HepG2 (cell line): Measurements from ENCODE around the gene TBC1D14. TPM values are rescaled to one million over a fixed set of nuclear protein-coding genes. Genes with fewer than 3 reads are reported as not detected.
A peak's percentile ranks its signal among the peaks of the same experiment; 100 is the strongest.

Experiments used
- ATAC-seq: fragments of 200-7000 bp; cut with Tn5 transposase; 3 replicates; pipeline ENCODE4 v1.9.1; 2020; ENCODE audit warnings: mild to moderate bottlenecking, moderate library complexity
- BruUV-seq: library from RNA; stranded (reverse); fragments of 400-500 nt; replicated peaks from 2 replicates; lab custom pipeline; 2021; lab: Mats Ljungman, UMichigan
- CTCF ChIA-PET: fragments of 300-600 bp; formaldehyde crosslinking; extraction: SDS; loops from one replicate; lab custom pipeline; 2021; ENCODE audit warnings: low total read pairs, inconsistent platforms, low intra/inter-chr PET ratio; lab: Yijun Ruan, JAX
- POLR2A ChIA-PET: fragments of 350-600 bp; sonication (Branson Sonifier 250); formaldehyde crosslinking; loops from one replicate; lab custom pipeline; 2020; ENCODE audit warnings: antibody characterized with exemption, inconsistent platforms; lab: Yijun Ruan, JAX
- DNase-seq: peaks from one replicate; pipeline ENCODE4 v3.0.0-alpha.2; 2015; ENCODE audit warnings: low spot score
- FAIRE-seq: peaks from 3 replicates; lab custom pipeline; 2011; peaks lifted over from hg19 to GRCh38; lab: Jason Lieb, UNC
- H2AFZ ChIP-seq: one replicate; pipeline ENCODE4 v1.6.1; 2011; ENCODE audit warnings: low read length, inconsistent platforms
- H3K27ac ChIP-seq: fragments of 300-600 bp; 3 replicates; pipeline ENCODE4 v1.8.0; 2011; ENCODE audit warnings: mixed run types, mild to moderate bottlenecking, mixed read lengths, low read length, inconsistent platforms; ENCODE audit not compliant: insufficient read depth; ENCODE audit errors: extremely low read length
- H3K27me3 ChIP-seq, 2 experiments: fragments of 200-600 bp in 1 of 2; 2 replicates in 1 of 2; 3 replicates in 1 of 2; pipeline versions ENCODE4 v1.6.0 to v1.8.0; 2011; ENCODE audit warnings: low read length in 2 of 2, mild to moderate bottlenecking in 2 of 2, moderate library complexity in 2 of 2, inconsistent platforms in 1 of 2; ENCODE audit not compliant: insufficient read depth in 2 of 2, control insufficient read depth in 1 of 2
- H3K36me3 ChIP-seq, 2 experiments: fragments of 200-600 bp in 1 of 2; replicated peaks in 1 of 2; 2 replicates in 1 of 2; 3 replicates in 1 of 2; pipeline versions ENCODE4 v1.5.1 to v1.8.0; 2011; ENCODE audit warnings: low read length in 2 of 2, inconsistent platforms in 1 of 2; ENCODE audit not compliant: insufficient read depth in 2 of 2, control insufficient read depth in 1 of 2
- H3K4me1 ChIP-seq: 2 replicates; pipeline ENCODE4 v1.5.1; 2012; ENCODE audit warnings: low read length, inconsistent platforms; ENCODE audit not compliant: insufficient read depth
- H3K4me2 ChIP-seq: 2 replicates; pipeline ENCODE4 v1.6.0; 2011; ENCODE audit warnings: low read depth, low read length, inconsistent platforms
- H3K4me3 ChIP-seq, 3 experiments: fragments of 200-600 bp in 1 of 3; sonication (generic), shearing (Covaris generic) in 1 of 3; replicated peaks in 1 of 3; 2 replicates each; pipeline ENCODE4 v1.5.1; 2011 to 2016; ENCODE audit warnings: low read length in 3 of 3, inconsistent platforms in 2 of 3, low read depth in 2 of 3, mild to moderate bottlenecking in 2 of 3, control low read depth in 1 of 3, mixed read lengths in 1 of 3; ENCODE audit not compliant: insufficient read depth in 1 of 3
- H3K79me2 ChIP-seq: one replicate; pipeline ENCODE4 v1.6.1; 2011; ENCODE audit warnings: low read length, inconsistent platforms; ENCODE audit not compliant: insufficient read depth
- H3K9ac ChIP-seq: 2 replicates; pipeline ENCODE4 v1.6.0; 2011; ENCODE audit warnings: mild to moderate bottlenecking, low read depth, low read length, inconsistent platforms; ENCODE audit not compliant: insufficient read depth
- H3K9me3 ChIP-seq: 2 replicates; pipeline ENCODE4 v1.5.1; 2012; ENCODE audit warnings: mild to moderate bottlenecking, low read length
- H4K20me1 ChIP-seq: 2 replicates; pipeline ENCODE4 v1.6.0; 2011; ENCODE audit warnings: inconsistent platforms, mild to moderate bottlenecking, low read length, moderate library complexity; ENCODE audit not compliant: insufficient read depth
- ATF7 ChIP-seq, 2 experiments: fragments of 450-650 bp in 1 of 2; sonication (generic) in 1 of 2; formaldehyde crosslinking in 1 of 2; IDR thresholded peaks; 2 replicates each; pipeline versions ENCODE4 v1.4.0 to v1.6.1; 2016 to 2020; ENCODE audit warnings: antibody characterized with exemption in 1 of 2, mild to moderate bottlenecking in 1 of 2, missing genetic modification reagents in 1 of 2
- CEBPB ChIP-seq: IDR thresholded peaks from 2 replicates; pipeline ENCODE4 v1.6.1; 2011; ENCODE audit warnings: low read depth, low read length, improper control_type of control experiment, borderline replicate concordance
- CEBPG ChIP-seq: IDR thresholded peaks from 2 replicates; pipeline ENCODE4 v1.6.1; 2016
- ZMYM3 ChIP-seq: sonication (generic); formaldehyde crosslinking; IDR thresholded peaks from 2 replicates; pipeline ENCODE4 v1.5.1; 2020; ENCODE audit warnings: mild to moderate bottlenecking, missing genetic modification reagents
- ZNF121 ChIP-seq: sonication (generic); formaldehyde crosslinking; IDR thresholded peaks from 2 replicates; pipeline ENCODE4 v1.5.0; 2020; ENCODE audit warnings: mild to moderate bottlenecking, missing genetic modification reagents
- ZNF207 ChIP-seq: fragments of 450-650 bp; IDR thresholded peaks from 2 replicates; pipeline ENCODE4 v1.6.1; 2016; ENCODE audit warnings: antibody characterized with exemption, borderline replicate concordance
- ZNF460 ChIP-seq: sonication (generic); formaldehyde crosslinking; IDR thresholded peaks from 2 replicates; pipeline ENCODE4 v1.5.1; 2020; ENCODE audit warnings: missing genetic modification reagents, mild to moderate bottlenecking, borderline replicate concordance
- WGBS: methylation state at CpG from one replicate; pipeline ENCODE4 v1.1.6; 2017; ENCODE audit warnings: low lambda C conversion rate; 5-methylcytosine and 5-hydroxymethylcytosine counted together
- in situ Hi-C: cut with HindIII; loops from 2 replicates; pipeline ENCODE4 v1.10.0; 2017; ENCODE audit warnings: low pct_unique_long_range_greater_than_20kb; ENCODE audit not compliant: extremely low pct_ligation_motif_present
- intact Hi-C: fragments of 100-400 bp; cut with micrococcal nuclease; formaldehyde crosslinking; loops from one replicate; pipeline ENCODE4 v1.10.0; 2022; ENCODE audit not compliant: unreplicated experiment
- polyA plus RNA-seq, 8 experiments: library from polyadenylated mRNA; depleted of rRNA in 3 of 8; stranded (reverse) in 7 of 8; unstranded in 1 of 8; fragments of >200 nt; fragmentation: Illumina TruSeq in 4 of 8; extraction: Trizol in 4 of 8; gene quantifications; 2 replicates each; pipeline versions ENCODE4 v1.2.1 to v1.2.3, GENCODE V29; 2011 to 2016; ENCODE audit warnings: low read depth in 4 of 8, missing spikeins in 1 of 8, mixed read lengths in 1 of 8; ENCODE audit not compliant: insufficient read depth in 1 of 8
- total RNA-seq, 5 experiments: library from RNA; depleted of rRNA; stranded (reverse); fragments of >200 nt; fragmentation: Illumina TruSeq; extraction: Trizol; gene quantifications; 2 replicates each; pipeline ENCODE4 v1.2.3, GENCODE V29; 2016; ENCODE audit warnings: low read depth in 1 of 5
- TF ChIP-seq, protein P1 (sequence below): IDR thresholded peaks from 2 replicates; pipeline ENCODE4 v1.4.0; 2020; ENCODE audit warnings: mild to moderate bottlenecking, missing genetic modification reagents

TBC1D14 gene
- total and polyA plus RNA-seq, 2 of the 13 experiments (the other 11 are each of a cell fraction or from before 2014, with no cell fraction given) = 29.5 to 46.5 TPM

DNA sequence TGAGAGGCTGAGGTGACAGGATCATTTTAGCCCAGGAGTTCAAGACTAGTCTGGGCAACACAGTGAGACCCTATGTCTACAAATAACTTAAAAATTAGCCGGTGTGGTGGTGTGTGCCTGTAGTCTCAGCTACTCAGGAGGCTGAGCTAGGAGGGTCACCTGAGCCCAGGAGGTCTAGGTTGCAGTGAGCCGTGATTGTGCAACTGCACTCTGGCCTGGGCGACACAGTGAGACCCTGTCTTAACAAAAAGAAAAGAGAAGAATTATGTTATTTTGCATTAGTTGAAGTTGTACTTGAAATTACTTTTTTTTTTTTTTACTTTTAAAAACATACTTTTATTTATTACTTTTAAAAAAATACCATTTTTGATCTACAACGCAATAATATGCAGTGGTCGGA lies 111.7 kb downstream of the TBC1D14 start:
- H4K20me1 ChIP-seq = no peaks in the 10 kb centered on the region
- BruUV-seq = no TSS peak
- H3K27me3 ChIP-seq = no peaks in the 10 kb centered on the region
- H3K4me2 ChIP-seq = no peak overlapping the region; the same call in 1 of the 2 replicates
- WGBS = 64% methylated on average over 5 of the region's 5 CpGs
- H2AFZ ChIP-seq = no peak overlapping the region
- no peaks in the 10 kb centered on the region for H3K9me3 ChIP-seq
- in situ Hi-C loops = no loop called here
- peaks cover 22% of the 10 kb centered on the region for H3K4me1 ChIP-seq
- H3K27ac ChIP-seq = no peak overlapping the region
- ATAC-seq = no peak
- TF ChIP-seq CEBPB = peak; percentile 70; the same call in 1 of the 2 replicates
- TF ChIP-seq, protein P1, sequence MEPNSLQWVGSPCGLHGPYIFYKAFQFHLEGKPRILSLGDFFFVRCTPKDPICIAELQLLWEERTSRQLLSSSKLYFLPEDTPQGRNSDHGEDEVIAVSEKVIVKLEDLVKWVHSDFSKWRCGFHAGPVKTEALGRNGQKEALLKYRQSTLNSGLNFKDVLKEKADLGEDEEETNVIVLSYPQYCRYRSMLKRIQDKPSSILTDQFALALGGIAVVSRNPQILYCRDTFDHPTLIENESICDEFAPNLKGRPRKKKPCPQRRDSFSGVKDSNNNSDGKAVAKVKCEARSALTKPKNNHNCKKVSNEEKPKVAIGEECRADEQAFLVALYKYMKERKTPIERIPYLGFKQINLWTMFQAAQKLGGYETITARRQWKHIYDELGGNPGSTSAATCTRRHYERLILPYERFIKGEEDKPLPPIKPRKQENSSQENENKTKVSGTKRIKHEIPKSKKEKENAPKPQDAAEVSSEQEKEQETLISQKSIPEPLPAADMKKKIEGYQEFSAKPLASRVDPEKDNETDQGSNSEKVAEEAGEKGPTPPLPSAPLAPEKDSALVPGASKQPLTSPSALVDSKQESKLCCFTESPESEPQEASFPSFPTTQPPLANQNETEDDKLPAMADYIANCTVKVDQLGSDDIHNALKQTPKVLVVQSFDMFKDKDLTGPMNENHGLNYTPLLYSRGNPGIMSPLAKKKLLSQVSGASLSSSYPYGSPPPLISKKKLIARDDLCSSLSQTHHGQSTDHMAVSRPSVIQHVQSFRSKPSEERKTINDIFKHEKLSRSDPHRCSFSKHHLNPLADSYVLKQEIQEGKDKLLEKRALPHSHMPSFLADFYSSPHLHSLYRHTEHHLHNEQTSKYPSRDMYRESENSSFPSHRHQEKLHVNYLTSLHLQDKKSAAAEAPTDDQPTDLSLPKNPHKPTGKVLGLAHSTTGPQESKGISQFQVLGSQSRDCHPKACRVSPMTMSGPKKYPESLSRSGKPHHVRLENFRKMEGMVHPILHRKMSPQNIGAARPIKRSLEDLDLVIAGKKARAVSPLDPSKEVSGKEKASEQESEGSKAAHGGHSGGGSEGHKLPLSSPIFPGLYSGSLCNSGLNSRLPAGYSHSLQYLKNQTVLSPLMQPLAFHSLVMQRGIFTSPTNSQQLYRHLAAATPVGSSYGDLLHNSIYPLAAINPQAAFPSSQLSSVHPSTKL (CRISPR knock-in tag) = no peak
- TF ChIP-seq ZNF121 = peak; percentile 94
- TF ChIP-seq ZNF460 = peak; percentile 49; the same call in 1 of the 2 replicates
- TF ChIP-seq ZMYM3 (CRISPR knock-in tag) = peak; percentile 15; the same call in 1 of the 2 replicates
- no peak for TF ChIP-seq ZNF207
- TF ChIP-seq CEBPG (CRISPR knock-in tag) = peak; percentile 58; the same call in 1 of the 2 replicates
- TF ChIP-seq ATF7 (IDR thresholded peaks at IDR 0.05) = no peak
- no peak for TF ChIP-seq ATF7 (CRISPR knock-in tag; IDR thresholded peaks at IDR 0.05)
- TF ChIP-seq, all 625 proteins: peak for 5
- Histone ChIP-seq H3K79me2 (no peaks in the 10 kb centered on the region), H3K9ac (no peak overlapping the region), H3K4me3 (no peak overlapping the region), H3K36me3 (peaks cover 21 to 62% of the 10 kb centered on the region in 2 experiments; a peak in 4 of 5 replicates)
- intact Hi-C loops = no loop called here
- POLR2A ChIA-PET = no interaction called here
- CTCF ChIA-PET = no interaction called here
- FAIRE-seq = no peak
- no peak for DNase-seq
